Large intestine (tissue), 3 donors: ENCODE data around the gene DCP2. TPM values are rescaled to one million over a fixed set of nuclear protein-coding genes. Genes with fewer than 3 reads are reported as not detected.

Experiments used
- DNase-seq, 2 donors: peaks; one replicate each; pipeline versions ENCODE4 v3.0.0 to v3.0.0-alpha.2; 2013
- H3K27ac ChIP-seq: one replicate; pipeline ENCODE4 v1.5.1; 2013; ENCODE audit warnings: low read length
- H3K27me3 ChIP-seq: 2 replicates; pipeline ENCODE4 v1.6.1; 2013; ENCODE audit warnings: low read length; ENCODE audit not compliant: control insufficient read depth, insufficient read depth
- H3K36me3 ChIP-seq: 2 replicates; pipeline ENCODE4 v1.6.1; 2013; ENCODE audit warnings: low read length; ENCODE audit not compliant: control insufficient read depth, insufficient read depth
- H3K4me1 ChIP-seq: one replicate; pipeline ENCODE4 v1.6.1; 2013; ENCODE audit warnings: low read length; ENCODE audit not compliant: control insufficient read depth, insufficient read depth
- H3K4me3 ChIP-seq: one replicate; pipeline ENCODE4 v1.5.1; 2013; ENCODE audit warnings: low read length
- H3K9me3 ChIP-seq: one replicate; pipeline ENCODE4 v1.6.1; 2013; ENCODE audit warnings: mild to moderate bottlenecking, low read depth, low read length, moderate library complexity; ENCODE audit not compliant: control insufficient read depth
- WGBS: methylation state at CpG from one replicate; pipeline ENCODE4 v1.1.5; 2013; ENCODE audit warnings: low lambda C conversion rate; ENCODE audit not compliant: insufficient coverage; 5-methylcytosine and 5-hydroxymethylcytosine counted together
- polyA plus RNA-seq: library from polyadenylated mRNA; unstranded; fragments of 120-200 nt; gene quantifications from one replicate; pipeline ENCODE4 v1.2.1, GENCODE V29; 2013

Gene DCP2
- polyA plus RNA-seq, 1 donor: 19.2 TPM

DNA sequence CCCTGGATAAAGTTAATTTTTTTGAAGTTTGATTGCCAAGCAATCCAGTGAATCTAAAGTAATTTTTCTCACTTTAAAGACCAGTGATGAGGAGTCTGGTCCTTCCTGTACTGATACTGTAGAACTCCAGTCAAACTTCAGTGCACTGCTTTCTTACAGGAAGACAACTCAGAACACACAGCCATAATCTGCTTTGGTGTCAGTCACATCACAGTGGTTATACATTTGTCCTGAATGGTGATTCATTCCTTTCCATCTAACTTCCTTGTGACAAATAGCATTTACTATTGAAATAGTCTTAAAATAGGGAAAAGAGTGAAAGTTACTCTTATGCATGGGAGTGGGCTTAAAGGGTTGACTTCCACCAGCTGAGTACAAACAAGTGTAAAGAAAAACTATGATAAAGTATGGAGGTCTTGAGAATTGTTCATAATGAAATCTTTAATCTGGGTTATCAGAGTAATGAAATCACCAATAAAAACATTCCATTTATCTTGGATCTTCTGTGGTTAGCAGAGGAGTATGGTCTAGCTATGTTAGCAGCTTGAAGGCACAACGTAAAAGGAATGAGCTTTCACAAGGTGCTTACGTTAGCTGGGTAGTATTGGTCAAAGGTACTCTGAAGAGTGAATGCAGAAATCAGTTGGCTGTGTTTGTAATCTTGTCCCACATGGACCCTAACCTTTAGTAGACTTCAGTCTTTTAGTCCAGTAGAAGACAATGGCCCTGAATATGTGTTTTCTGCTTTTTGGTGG, 41.5 kb downstream of the DCP2 start:
- Histone ChIP-seq H3K4me1 (no peaks in the 10 kb centered on the region), H3K4me3 (no peak overlapping the region), H3K27ac (no peak overlapping the region), H3K36me3 (peaks cover 15% of the 10 kb centered on the region), H3K9me3 (no peaks in the 10 kb centered on the region), H3K27me3 (no peaks in the 10 kb centered on the region)
- DNase-seq: peak; percentile 15 to 17
- 100% methylated on average over 1 of the region's 2 CpGs for WGBS

DNA sequence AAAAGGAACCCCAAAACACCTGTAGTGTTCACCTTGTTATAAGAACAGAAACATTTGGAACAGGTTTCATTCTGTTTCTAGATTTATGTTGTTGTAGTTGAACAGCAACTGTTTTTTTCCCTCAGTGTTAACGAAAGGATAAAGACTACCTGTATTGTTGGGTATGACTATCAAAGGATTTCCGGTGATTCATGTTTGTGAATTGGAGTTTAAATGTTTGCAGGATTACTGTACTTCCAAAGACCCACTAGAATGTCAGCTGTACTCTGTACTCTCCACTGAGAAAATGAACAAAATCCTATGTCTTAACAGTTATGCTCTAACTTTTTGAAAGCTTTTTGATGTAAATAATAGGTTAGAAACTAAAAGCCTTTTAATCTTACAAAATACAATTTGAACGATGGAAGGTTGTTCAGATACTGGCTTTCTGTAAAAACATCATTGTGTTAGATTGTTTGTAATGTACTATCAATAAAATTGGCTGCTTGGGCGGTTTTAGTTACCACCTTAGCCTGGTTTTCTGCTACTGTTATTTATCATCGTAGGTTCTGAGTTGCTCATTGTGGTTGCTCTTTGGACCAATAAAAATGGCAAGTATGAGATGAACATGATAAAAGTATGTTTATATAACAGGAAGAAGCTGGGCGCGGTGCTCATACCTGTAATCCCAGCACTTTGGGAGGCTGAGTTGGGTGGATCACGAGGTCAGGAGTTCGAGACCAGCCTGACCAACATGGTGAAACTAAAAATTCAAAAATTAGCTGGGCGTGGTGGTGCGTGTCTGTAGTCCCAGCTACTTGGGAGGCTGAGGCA, 44.1 kb downstream of the DCP2 start:
- H3K4me3 ChIP-seq: no peak overlapping the region
- H3K36me3 ChIP-seq: peaks cover 9% of the 10 kb centered on the region
- no peak overlapping the region for H3K27ac ChIP-seq
- no peaks in the 10 kb centered on the region for H3K4me1 ChIP-seq
- H3K27me3 ChIP-seq: no peaks in the 10 kb centered on the region
- 100% methylated on average over 1 of the region's 11 CpGs for WGBS
- no peaks in the 10 kb centered on the region for H3K9me3 ChIP-seq
- DNase-seq: no peak

DNA sequence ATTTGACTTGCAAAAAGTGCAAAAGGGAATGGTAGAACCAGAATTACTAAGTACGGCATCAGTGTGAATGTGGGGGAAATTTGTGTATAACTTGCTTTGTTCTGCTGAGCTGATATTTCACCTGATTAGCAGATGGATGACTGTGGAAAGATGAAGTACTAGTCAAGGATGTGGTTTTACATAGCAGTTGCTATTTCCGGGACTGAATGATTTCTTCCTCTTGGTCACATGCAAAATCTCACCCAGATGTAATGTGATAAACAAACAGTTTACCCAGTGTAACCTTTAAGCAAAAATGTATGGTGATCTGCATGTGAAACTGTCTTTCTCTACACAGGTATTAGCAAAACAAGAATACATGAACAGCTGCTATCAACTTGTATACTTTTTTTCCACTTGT, 46.1 kb downstream of the DCP2 start:
- Histone ChIP-seq H3K4me1 (no peaks in the 10 kb centered on the region), H3K27me3 (no peaks in the 10 kb centered on the region), H3K36me3 (peaks cover 25% of the 10 kb centered on the region), H3K4me3 (no peak overlapping the region), H3K9me3 (no peaks in the 10 kb centered on the region), H3K27ac (no peak overlapping the region)
- WGBS: no CpG with 5 or more reads among the region's 2 CpGs
- peak in 1 of 2 donors; percentile 6 for DNase-seq

DNA sequence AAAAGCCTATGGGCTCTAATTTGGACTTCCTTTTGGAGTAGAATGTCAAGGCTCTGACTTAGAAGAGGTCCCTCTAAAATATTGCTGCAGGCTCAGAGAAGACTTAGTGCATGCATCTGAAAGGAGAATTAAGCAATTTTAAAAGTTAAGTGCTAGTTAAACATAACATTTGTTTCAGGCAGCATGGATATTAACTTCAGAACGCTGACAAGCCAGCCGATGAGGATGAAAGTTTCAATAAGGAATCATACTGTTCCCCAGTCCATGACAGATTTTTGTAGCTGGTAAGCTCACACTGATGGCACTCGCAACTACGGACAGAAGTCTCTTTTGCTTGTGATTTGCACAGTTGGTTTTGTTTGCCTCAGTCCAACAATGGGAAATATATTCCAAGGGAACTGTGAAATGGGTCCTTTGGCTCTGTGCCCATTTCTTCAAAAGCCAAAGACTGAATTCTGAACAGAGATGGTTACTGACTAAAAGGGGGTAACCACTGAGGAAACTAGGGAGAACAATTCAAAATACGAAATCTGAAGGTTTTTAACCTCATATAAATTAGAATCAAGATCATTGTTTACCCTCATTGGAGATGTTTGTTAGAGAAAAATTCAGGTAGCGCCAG, 47.6 kb downstream of the DCP2 start:
- WGBS: 100% methylated on average over 1 of the region's 6 CpGs
- no peaks in the 10 kb centered on the region for H3K9me3 ChIP-seq
- DNase-seq: no peak
- no peak overlapping the region for H3K4me3 ChIP-seq
- no peaks in the 10 kb centered on the region for H3K4me1 ChIP-seq
- H3K27ac ChIP-seq: no peak overlapping the region
- peaks cover 27% of the 10 kb centered on the region for H3K36me3 ChIP-seq
- H3K27me3 ChIP-seq: no peaks in the 10 kb centered on the region

DNA sequence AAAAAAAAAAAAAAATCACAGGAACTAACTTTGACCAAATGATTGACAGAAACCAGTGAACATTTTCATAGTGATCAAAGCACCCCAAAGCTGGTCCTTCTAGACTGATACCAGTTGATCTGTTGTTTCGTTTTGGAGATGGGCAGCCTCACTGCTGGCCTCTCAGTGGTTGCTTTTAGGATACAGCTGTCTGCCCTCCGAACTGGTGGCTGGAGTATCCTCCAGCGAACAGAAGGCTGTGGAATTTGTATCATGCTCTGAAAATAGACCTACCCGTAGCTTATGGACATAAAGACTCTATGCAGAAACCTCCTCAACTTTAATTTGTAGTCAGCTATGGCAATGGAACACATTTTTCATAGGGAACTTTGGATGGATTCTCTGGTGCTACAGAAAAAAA, 49.0 kb downstream of the DCP2 start:
- Histone ChIP-seq H3K27me3 (no peaks in the 10 kb centered on the region), H3K27ac (no peak overlapping the region), H3K4me3 (no peak overlapping the region), H3K36me3 (peaks cover 27% of the 10 kb centered on the region), H3K9me3 (no peaks in the 10 kb centered on the region), H3K4me1 (no peaks in the 10 kb centered on the region)
- WGBS: no CpG with 5 or more reads among the region's 4 CpGs
- no peak for DNase-seq

DNA sequence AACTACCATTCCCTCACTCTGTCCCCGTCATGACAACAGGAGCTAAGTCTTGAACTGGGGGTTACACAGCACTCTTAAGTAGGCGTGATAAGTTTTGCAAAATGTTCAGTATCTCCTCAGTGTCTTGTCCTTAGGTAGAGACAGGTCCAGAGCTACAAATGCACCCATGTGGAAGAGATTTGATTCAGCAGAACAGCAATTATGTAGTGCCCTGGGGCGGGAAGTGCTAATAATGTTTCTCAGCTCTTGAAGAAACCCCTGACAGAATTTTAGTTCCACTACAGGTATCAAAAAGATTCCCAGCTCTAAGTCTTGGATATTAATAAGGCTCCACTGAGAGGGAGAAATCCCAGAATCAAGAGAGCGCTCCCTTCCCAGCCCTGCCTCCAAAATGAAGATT, 49.6 kb downstream of the DCP2 start:
- no peaks in the 10 kb centered on the region for H3K27me3 ChIP-seq
- H3K4me3 ChIP-seq: no peak overlapping the region
- DNase-seq: no peak
- H3K27ac ChIP-seq: no peak overlapping the region
- H3K9me3 ChIP-seq: no peaks in the 10 kb centered on the region
- peaks cover 27% of the 10 kb centered on the region for H3K36me3 ChIP-seq
- no peaks in the 10 kb centered on the region for H3K4me1 ChIP-seq
- WGBS: no CpG with 5 or more reads among the region's 4 CpGs

DNA sequence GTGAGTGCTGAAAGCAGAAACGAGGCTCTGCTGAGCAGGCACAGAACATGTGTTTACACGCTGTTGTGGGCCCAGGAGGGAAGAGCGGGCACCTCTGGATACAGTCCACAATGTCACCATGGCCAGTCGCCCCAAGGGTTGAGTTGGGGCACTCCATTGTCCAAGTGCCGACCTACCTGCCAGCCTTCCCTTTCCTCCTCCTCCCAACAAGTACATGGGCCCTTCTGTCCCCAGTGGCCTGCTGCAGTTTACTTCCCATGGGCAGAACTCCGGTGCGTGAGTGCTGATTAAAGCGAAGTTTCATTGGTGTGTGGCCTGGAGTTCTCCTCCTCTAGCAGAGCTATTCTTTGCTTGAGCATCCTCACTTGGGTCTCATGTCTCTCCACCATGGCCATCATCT, 50.4 kb downstream of the DCP2 start:
- no peak for DNase-seq
- Histone ChIP-seq H3K27me3 (no peaks in the 10 kb centered on the region), H3K36me3 (peaks cover 27% of the 10 kb centered on the region)

DNA sequence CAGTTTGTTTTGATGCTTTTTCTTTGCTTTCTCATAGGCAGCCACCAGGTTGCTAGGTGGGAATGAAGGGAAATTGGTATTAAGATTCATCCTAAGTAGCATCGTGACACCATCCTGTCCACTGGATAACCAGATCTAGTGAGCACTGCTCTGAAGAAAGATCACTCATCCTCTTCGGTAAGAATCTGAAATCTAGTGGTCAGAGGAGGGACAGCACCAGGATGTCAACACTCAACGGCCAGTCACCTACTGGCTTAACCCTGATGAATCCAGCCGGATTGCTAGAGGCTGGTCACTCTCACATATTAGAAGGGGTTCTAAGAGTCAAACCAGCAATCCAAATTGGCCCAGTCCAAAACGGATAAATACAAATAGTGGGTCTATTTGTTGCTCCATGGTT, 50.8 kb downstream of the DCP2 start:
- DNase-seq: no peak
- Histone ChIP-seq H3K36me3 (peaks cover 27% of the 10 kb centered on the region), H3K9me3 (no peaks in the 10 kb centered on the region), H3K27ac (no peak overlapping the region), H3K4me3 (no peak overlapping the region), H3K27me3 (no peaks in the 10 kb centered on the region), H3K4me1 (no peaks in the 10 kb centered on the region)
- WGBS: no CpG with 5 or more reads among the region's 5 CpGs

More for the DNA sequence above, 50.4 kb downstream of the DCP2 start:
- WGBS: no CpG with 5 or more reads among the region's 8 CpGs
- H3K4me3 ChIP-seq: no peak overlapping the region
- H3K9me3 ChIP-seq: no peaks in the 10 kb centered on the region
- no peaks in the 10 kb centered on the region for H3K4me1 ChIP-seq
- no peak overlapping the region for H3K27ac ChIP-seq

DNA sequence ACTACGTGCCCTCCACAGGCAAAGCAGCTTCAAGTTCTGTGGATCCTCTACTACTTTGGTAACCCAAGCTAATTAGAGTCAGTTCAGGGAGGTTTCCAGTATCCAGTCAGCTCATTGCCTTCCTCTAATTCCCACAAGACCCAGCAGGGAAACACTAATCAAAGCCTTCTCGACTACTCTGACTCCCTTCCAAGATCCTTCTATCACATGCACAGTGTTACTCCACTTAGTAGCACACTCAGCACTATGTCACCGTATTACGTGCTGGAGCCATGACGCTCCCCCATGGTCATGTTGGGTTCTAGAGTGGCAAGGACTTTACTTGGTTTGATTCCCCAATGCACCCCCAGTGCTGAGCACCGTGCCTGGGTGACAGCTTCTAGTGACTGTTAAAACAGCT, 53.0 kb downstream of the DCP2 start:
- Histone ChIP-seq H3K27ac (no peak overlapping the region), H3K27me3 (no peaks in the 10 kb centered on the region), H3K4me1 (no peaks in the 10 kb centered on the region), H3K4me3 (no peak overlapping the region), H3K9me3 (no peaks in the 10 kb centered on the region), H3K36me3 (peaks cover 24% of the 10 kb centered on the region)
- no peak for DNase-seq
- 100% methylated on average over 1 of the region's 6 CpGs for WGBS

DNA sequence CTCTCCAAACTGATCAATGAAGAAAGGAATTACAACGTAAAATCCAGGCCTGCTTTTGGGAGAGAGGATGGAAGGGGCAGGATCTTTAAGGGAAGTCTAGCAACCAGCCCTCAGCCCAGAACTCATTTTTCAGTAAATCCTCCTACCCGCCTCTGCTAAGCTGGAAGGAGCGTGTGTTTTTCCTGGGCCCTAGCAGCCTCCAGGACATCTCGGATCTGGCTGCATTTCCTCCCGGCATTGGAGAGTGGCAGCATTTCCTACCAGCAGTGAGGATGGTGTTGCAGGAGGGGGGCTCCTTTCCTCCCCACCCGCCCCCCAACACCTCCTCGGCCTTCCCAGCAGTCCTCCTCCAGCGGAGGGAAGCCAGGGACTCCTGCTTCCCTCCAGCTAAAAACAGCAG, 54.5 kb downstream of the DCP2 start:
- no peak for DNase-seq
- WGBS: no CpG with 5 or more reads among the region's 8 CpGs
- Histone ChIP-seq H3K36me3 (peaks cover 21% of the 10 kb centered on the region), H3K4me3 (no peak overlapping the region), H3K9me3 (no peaks in the 10 kb centered on the region), H3K27me3 (no peaks in the 10 kb centered on the region), H3K27ac (no peak overlapping the region), H3K4me1 (no peaks in the 10 kb centered on the region)
